ENCODE measurements around the gene ACADSB.

- TF ChIP-seq POLR2A (IDR thresholded peaks at IDR 0.05) (no peak), CTCF (IDR thresholded peaks at IDR 0.05) (no peak), POLR2AphosphoS5 (IDR thresholded peaks at IDR 0.05) (no peak)
Observed at GRCh38 chr10:123086281-123086680, 77.5 kb downstream of the ACADSB start.

Measured in suprapubic skin (tissue), 4 donors.